ENCODE measurements around the gene TMC8.

Gene TMC8

GRCh38 chr17:78095035-78095434, 35.5 kb upstream of the TMC8 start:
- TF ChIP-seq CTCF (IDR thresholded peaks at IDR 0.05) = no peak

GRCh38 chr17:78096093-78096492, 34.5 kb upstream of the TMC8 start:
- no peak for TF ChIP-seq CTCF (IDR thresholded peaks at IDR 0.05)

- TF ChIP-seq CTCF (IDR thresholded peaks at IDR 0.05) = no peak
These were observed 29.5 kb upstream of the TMC8 start for GRCh38 chr17:78101112-78101511.

GRCh38 chr17:78101542-78101941, 29.0 kb upstream of the TMC8 start:
- TF ChIP-seq CTCF (IDR thresholded peaks at IDR 0.05) = no peak

GRCh38 chr17:78103311-78103710, 27.3 kb upstream of the TMC8 start:
- TF ChIP-seq CTCF (IDR thresholded peaks at IDR 0.05) = no peak

GRCh38 chr17:78104540-78104941, 26.0 kb upstream of the TMC8 start:
- TF ChIP-seq CTCF (IDR thresholded peaks at IDR 0.05) = no peak

GRCh38 chr17:78105101-78105500, 25.5 kb upstream of the TMC8 start:
- TF ChIP-seq CTCF (IDR thresholded peaks at IDR 0.05) = no peak

GRCh38 chr17:78105551-78105950, 25.0 kb upstream of the TMC8 start:
- no peak for TF ChIP-seq CTCF (IDR thresholded peaks at IDR 0.05)
